Ectodermal cell (in vitro differentiated cells): ENCODE results near the gene PNMA6F.
"Not testable (repeated sequence)": the region's sequence is repeated elsewhere in the genome, so short reads cannot be mapped to it uniquely, and the experiment has no call there.

Experiments
- H3K27ac ChIP-seq: 2 replicates; pipeline ENCODE4 v1.7.0; 2013; ENCODE audit warnings: mild to moderate bottlenecking, low read depth, low read length; ENCODE audit not compliant: insufficient read depth, poor library complexity, severe bottlenecking
- H3K27me3 ChIP-seq: 2 replicates; pipeline ENCODE4 v1.7.0; 2013; ENCODE audit warnings: mild to moderate bottlenecking, low read length; ENCODE audit not compliant: insufficient read depth, control insufficient read depth, poor library complexity, severe bottlenecking
- H3K36me3 ChIP-seq: one replicate; pipeline ENCODE4 v1.7.0; 2013; ENCODE audit warnings: low read length; ENCODE audit not compliant: control insufficient read depth, insufficient read depth
- H3K4me1 ChIP-seq: one replicate; pipeline ENCODE4 v1.7.0; 2013; ENCODE audit warnings: low read length; ENCODE audit not compliant: control insufficient read depth, insufficient read depth
- H3K4me3 ChIP-seq: 2 replicates; pipeline ENCODE4 v1.7.0; 2013; ENCODE audit warnings: low read depth, low read length, control low read depth; ENCODE audit not compliant: insufficient read depth
- H3K9me3 ChIP-seq: 2 replicates; pipeline ENCODE4 v1.7.0; 2013; ENCODE audit warnings: mild to moderate bottlenecking, low read length, moderate library complexity; ENCODE audit not compliant: control insufficient read depth
- WGBS, 2 experiments: methylation state at CpG; one replicate each; pipeline ENCODE4 v1.1.7; 2013; ENCODE audit warnings: missing lambda C conversion rate in 2 of 2; 5-methylcytosine and 5-hydroxymethylcytosine counted together

PNMA6F gene

DNA sequence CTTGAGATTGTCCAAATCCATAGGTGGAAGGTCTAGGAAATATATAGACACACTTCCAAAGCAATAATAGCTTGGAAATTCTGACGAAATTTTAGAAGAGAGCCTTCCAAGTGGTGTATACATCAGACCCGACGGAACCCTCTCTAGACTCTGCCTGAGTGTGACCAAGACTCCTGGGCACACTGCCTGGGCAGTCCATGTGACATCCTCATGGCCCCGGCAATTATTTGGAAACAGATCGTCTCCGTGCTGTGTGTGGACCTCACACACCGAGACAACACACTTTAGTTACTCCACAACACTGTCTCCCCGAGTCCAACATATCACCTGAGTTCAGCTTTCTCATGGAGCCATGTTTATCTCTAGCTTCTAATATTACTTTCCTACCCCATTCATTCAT, 42.3 kb downstream of the PNMA6F start:
- H3K9me3 ChIP-seq, H3K27ac ChIP-seq, H3K36me3 ChIP-seq, H3K4me3 ChIP-seq, H3K27me3 ChIP-seq, H3K4me1 ChIP-seq: not testable (repeated sequence)
- WGBS, 2 experiments: no CpG with 5 or more reads among the region's 8 CpGs

DNA sequence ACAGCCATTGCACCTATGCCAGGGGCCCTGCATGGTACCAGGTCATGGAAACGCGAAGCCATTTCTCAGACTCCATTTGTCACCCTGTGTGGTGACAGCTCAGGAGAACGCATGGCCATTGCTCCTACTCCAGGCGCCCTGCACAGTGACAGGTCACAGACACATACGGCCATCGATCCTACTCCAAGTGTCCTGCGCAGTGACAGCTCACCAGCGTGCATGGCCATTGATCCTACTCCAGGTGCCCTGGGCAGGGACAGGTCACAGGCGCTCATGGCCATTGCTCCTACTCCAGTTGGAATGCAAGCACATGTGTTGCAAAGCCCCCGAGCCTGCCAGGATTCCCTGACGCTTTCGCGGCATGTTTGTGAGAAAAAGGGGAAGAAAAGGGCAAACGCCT, 45.5 kb downstream of the PNMA6F start:
- not testable (repeated sequence) for H3K27me3 ChIP-seq, H3K36me3 ChIP-seq, H3K9me3 ChIP-seq, H3K4me3 ChIP-seq, H3K4me1 ChIP-seq, H3K27ac ChIP-seq
- WGBS, 2 experiments: 92 to 95% methylated on average over 5 to 8 of the region's 14 CpGs

DNA sequence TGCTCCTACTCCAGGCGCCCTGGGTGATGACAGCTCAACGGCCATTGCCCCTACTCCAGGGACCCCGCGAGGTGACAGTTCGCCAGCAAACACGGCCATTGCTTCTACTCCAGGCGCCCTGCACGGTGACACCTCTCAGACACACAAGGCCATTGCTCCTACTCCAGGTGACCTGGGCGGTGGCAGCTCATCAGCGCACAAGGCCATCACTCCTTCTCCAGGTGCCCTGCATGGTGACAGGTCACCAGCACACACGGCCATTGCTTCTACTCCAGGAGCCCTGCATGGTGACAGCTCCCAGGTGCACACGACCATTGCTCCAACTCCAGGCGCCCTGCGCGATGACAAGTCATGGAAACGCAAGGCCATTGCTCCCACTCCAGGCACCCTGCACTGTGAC, 46.1 kb downstream of the PNMA6F start:
- H3K4me3 ChIP-seq, H3K27me3 ChIP-seq, H3K27ac ChIP-seq, H3K9me3 ChIP-seq, H3K36me3 ChIP-seq, H3K4me1 ChIP-seq: not testable (repeated sequence)
- no CpG with 5 or more reads among the region's 16 CpGs for WGBS, 2 experiments

DNA sequence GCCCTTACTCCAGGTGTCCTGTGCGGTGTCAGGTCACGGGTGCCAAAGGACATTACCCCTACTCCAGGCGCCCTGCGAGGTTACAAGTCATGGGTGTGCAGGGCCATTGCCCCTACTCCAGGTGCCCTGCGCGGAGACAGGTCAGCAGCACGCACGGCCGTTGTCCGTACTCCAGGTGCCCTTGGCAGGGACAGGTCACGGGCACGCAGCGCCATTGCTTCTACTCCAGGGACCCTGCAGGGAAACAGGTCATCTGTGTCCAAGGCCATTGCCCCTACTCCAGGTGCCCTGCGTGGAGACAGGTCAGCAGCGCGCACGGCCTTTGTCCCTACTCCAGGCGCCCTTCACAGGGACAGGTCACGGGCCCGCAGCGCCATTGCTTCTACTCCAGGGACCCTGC, 49.0 kb downstream of the PNMA6F start:
- H3K27ac ChIP-seq, H3K9me3 ChIP-seq, H3K4me1 ChIP-seq, H3K36me3 ChIP-seq, H3K27me3 ChIP-seq, H3K4me3 ChIP-seq: not testable (repeated sequence)
- WGBS, 2 experiments: 97% methylated on average over 9 of the region's 21 CpGs

DNA sequence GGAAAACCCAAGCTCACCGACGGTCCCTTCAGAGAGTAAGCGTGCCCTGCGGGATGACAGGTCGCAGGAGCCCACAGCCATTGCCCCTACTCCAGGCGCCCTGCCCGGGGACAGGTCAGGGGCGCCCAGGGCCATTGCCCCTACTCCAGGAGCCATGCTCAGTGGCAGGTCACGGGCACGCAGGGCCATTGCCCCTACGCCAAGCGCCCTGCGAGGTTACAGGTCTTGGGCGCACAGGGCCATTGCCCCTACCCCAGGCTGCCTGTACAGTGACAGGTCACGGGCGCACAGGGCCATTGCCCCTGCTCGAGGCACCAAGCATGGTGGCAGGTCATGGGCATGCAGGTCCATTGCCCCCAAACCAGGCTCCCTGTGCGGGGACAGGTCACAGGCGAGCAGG, 49.5 kb downstream of the PNMA6F start:
- WGBS, 2 experiments: 98% methylated on average over 6 of the region's 19 CpGs; no CpG with 5 or more reads in 1 of the 2 experiments
- not testable (repeated sequence) for H3K36me3 ChIP-seq, H3K27me3 ChIP-seq, H3K27ac ChIP-seq, H3K9me3 ChIP-seq, H3K4me1 ChIP-seq, H3K4me3 ChIP-seq
